Vagina (tissue), 2 donors: ENCODE data around the gene SUGCT. TPM values are rescaled to one million over a fixed set of nuclear protein-coding genes. Genes with fewer than 3 reads are reported as not detected.

Experiments
- DNase-seq, 2 donors: peaks; one replicate each; pipeline ENCODE4 v3.0.0-alpha.2; 2017; ENCODE audit errors: extremely low spot score in 2 of 2
- H3K27ac ChIP-seq: fragments of 200-600 bp; sonication (generic); one replicate; pipeline ENCODE4 v1.5.1; 2019
- H3K27me3 ChIP-seq: fragments of 200-600 bp; sonication (generic); one replicate; pipeline ENCODE4 v1.5.1; 2019
- H3K36me3 ChIP-seq, 2 donors: fragments of 200-600 bp; sonication (generic); one replicate each; pipeline ENCODE4 v1.5.1; 2017 to 2019
- H3K4me1 ChIP-seq: fragments of 200-600 bp; sonication (generic); one replicate; pipeline ENCODE4 v1.5.1; 2019
- H3K4me3 ChIP-seq, 2 donors: fragments of 200-600 bp; sonication (generic); 1 replicate in 1 of 2; 2 replicates in 1 of 2; pipeline ENCODE4 v1.5.1; 2016 to 2019
- H3K9me3 ChIP-seq: fragments of 200-600 bp; sonication (generic); one replicate; pipeline ENCODE4 v1.5.1; 2019
- POLR2A ChIP-seq, 2 donors: fragments of 450-650 bp; IDR thresholded peaks; one replicate each; pipeline ENCODE4 v1.6.1; 2017; ENCODE audit warnings: antibody characterized with exemption in 2 of 2, mild to moderate bottlenecking in 2 of 2, moderate library complexity in 2 of 2
- POLR2AphosphoS5 ChIP-seq, 2 donors: sonication (generic); formaldehyde crosslinking; IDR thresholded peaks; one replicate each; pipeline ENCODE4 v1.9.0; 2017; ENCODE audit warnings: antibody characterized with exemption in 2 of 2, mild to moderate bottlenecking in 2 of 2, low read depth in 1 of 2; ENCODE audit not compliant: insufficient read depth in 1 of 2
- intact Hi-C: fragments of 100-400 bp; cut with DNase I; formaldehyde crosslinking; loops from one replicate; pipeline ENCODE4 v1.15.1; 2023
- total RNA-seq: library from RNA; depleted of rRNA; stranded (reverse); fragments of >200 nt; gene quantifications from one replicate; pipeline ENCODE4 v1.2.3, GENCODE V29; 2016
- TF ChIP-seq, protein P1 (sequence below), 3 experiments: fragments of 450-650 bp in 2 of 3; fragments of 200-600 bp in 1 of 3; sonication (generic) in 1 of 3; IDR thresholded peaks; one replicate each; pipeline ENCODE4 v1.5.1; 2017 to 2019; ENCODE audit warnings: antibody characterized with exemption in 3 of 3, mild to moderate bottlenecking in 2 of 3, moderate library complexity in 2 of 3

The SUGCT gene
- total RNA-seq, 1 donor from 2014 or later: 2.2 TPM

DNA sequence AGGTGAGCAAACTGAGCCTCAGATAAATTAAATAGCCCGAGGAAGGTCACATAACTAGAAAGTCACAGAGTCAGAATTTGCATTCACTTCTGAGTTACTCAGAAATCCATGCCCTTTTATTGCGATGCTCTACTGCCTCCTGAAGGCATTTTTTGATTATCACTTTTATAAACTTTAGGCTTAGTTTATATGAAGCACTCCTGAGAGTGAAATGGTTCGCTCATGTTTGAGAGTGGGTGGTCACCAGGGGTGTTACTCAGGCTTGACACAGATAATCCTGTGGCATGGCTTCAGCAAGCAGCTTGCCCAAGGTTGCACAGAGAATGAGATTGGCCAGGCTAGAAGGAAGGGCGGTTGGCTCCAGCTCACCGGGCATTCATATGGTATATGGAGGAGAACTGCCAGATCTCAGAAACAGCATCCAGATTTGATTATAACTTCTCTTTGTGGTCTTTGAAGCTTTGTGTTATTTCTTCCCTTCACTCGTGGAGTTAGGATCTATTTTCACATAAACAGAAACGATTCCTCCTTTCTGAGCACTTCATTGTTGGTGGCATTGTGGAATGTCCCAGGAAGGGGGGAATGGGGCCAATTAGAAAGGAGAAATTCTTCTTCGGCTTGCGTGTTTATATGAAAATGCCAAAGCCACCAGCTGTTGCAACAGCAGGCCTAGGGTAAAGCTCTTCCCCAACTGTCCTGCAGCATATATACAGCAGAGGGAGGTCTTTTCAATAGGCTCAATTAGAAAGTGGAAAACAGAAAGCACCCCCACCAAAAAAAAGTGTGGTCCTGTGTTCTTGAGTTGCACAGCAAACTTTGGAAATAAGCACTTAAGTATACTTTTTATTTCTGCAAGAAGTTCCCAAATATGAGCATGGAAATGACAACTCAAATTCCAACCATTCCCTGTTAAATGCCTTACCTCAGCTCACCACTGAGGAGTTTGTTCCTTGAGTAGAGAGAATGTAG, 628.8 kb downstream of the SUGCT start:
- intact Hi-C loops: no loop called here
- Histone ChIP-seq H3K27ac (no peak overlapping the region), H3K27me3 (no peaks in the 10 kb centered on the region), H3K4me1 (no peaks in the 10 kb centered on the region), H3K9me3 (no peaks in the 10 kb centered on the region), H3K4me3 (no peak overlapping the region), H3K36me3 (no peaks in the 10 kb centered on the region)
- TF ChIP-seq, protein P1, sequence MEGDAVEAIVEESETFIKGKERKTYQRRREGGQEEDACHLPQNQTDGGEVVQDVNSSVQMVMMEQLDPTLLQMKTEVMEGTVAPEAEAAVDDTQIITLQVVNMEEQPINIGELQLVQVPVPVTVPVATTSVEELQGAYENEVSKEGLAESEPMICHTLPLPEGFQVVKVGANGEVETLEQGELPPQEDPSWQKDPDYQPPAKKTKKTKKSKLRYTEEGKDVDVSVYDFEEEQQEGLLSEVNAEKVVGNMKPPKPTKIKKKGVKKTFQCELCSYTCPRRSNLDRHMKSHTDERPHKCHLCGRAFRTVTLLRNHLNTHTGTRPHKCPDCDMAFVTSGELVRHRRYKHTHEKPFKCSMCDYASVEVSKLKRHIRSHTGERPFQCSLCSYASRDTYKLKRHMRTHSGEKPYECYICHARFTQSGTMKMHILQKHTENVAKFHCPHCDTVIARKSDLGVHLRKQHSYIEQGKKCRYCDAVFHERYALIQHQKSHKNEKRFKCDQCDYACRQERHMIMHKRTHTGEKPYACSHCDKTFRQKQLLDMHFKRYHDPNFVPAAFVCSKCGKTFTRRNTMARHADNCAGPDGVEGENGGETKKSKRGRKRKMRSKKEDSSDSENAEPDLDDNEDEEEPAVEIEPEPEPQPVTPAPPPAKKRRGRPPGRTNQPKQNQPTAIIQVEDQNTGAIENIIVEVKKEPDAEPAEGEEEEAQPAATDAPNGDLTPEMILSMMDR (IDR thresholded peaks at IDR 0.05): no peak
- TF ChIP-seq POLR2A (IDR thresholded peaks at IDR 0.05) (no peak), POLR2AphosphoS5 (IDR thresholded peaks at IDR 0.05; ENCODE audit: insufficient read depth in 1 of 2, low read depth in 1 of 2) (no peak)
- no peak for DNase-seq

DNA sequence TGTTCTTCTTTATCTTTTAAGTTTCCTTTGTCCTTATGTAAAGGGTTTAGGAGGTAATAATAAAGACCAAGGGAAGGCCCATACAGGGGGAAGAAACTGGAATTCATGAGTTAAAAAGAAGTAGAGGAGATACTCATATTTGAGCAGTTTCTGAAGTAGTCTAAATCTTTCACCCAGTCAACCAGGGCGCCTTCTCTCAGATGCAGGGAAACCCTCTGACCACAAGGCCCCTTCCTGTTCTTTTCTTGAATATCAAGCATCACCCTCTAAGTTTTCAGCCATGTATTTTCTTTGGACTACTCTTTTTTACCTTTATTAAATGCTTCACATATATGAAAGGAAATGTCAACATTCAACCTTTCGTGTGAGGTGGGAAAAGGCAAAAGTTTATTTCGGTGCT, 630.8 kb downstream of the SUGCT start:
- no peak overlapping the region for H3K27ac ChIP-seq
- no peaks in the 10 kb centered on the region for H3K27me3 ChIP-seq
- TF ChIP-seq POLR2AphosphoS5 (IDR thresholded peaks at IDR 0.05; ENCODE audit: insufficient read depth in 1 of 2, low read depth in 1 of 2) (no peak), POLR2A (IDR thresholded peaks at IDR 0.05) (no peak)
- TF ChIP-seq, protein P1 (IDR thresholded peaks at IDR 0.05): no peak
- H3K9me3 ChIP-seq: no peaks in the 10 kb centered on the region
- H3K36me3 ChIP-seq: no peaks in the 10 kb centered on the region
- no peak for DNase-seq
- intact Hi-C loops: no loop called here
- H3K4me1 ChIP-seq: no peaks in the 10 kb centered on the region
- no peak overlapping the region for H3K4me3 ChIP-seq

GRCh38 chr7:40772096-40772495, 637.3 kb downstream of the SUGCT start:
- no peaks in the 10 kb centered on the region for H3K36me3 ChIP-seq
- no peaks in the 10 kb centered on the region for H3K27me3 ChIP-seq
- no peak overlapping the region for H3K4me3 ChIP-seq
- no peaks in the 10 kb centered on the region for H3K4me1 ChIP-seq
- TF ChIP-seq POLR2AphosphoS5 (IDR thresholded peaks at IDR 0.05; ENCODE audit: insufficient read depth in 1 of 2, low read depth in 1 of 2) (no peak), POLR2A (IDR thresholded peaks at IDR 0.05) (no peak)
- TF ChIP-seq, protein P1 (IDR thresholded peaks at IDR 0.05): no peak
- no peaks in the 10 kb centered on the region for H3K9me3 ChIP-seq
- no peak overlapping the region for H3K27ac ChIP-seq
- intact Hi-C loops: no loop called here
- DNase-seq: no peak

- Histone ChIP-seq H3K4me3 (no peak overlapping the region), H3K4me1 (no peaks in the 10 kb centered on the region), H3K36me3 (no peaks in the 10 kb centered on the region), H3K27me3 (no peaks in the 10 kb centered on the region), H3K9me3 (no peaks in the 10 kb centered on the region), H3K27ac (no peak overlapping the region)
- TF ChIP-seq, protein P1 (IDR thresholded peaks at IDR 0.05): no peak
- no peak for TF ChIP-seq POLR2AphosphoS5 (IDR thresholded peaks at IDR 0.05; ENCODE audit: insufficient read depth in 1 of 2, low read depth in 1 of 2)
- DNase-seq: no peak
- intact Hi-C loops: no loop called here
Observed at GRCh38 chr7:40773656-40774055, 638.9 kb downstream of the SUGCT start.

- DNase-seq: no peak
- Histone ChIP-seq H3K9me3 (no peaks in the 10 kb centered on the region), H3K4me1 (peaks cover 7% of the 10 kb centered on the region), H3K27me3 (no peaks in the 10 kb centered on the region), H3K27ac (no peak overlapping the region), H3K4me3 (no peak overlapping the region), H3K36me3 (no peaks in the 10 kb centered on the region)
- TF ChIP-seq, protein P1 (IDR thresholded peaks at IDR 0.05): no peak
- TF ChIP-seq POLR2AphosphoS5 (IDR thresholded peaks at IDR 0.05; ENCODE audit: insufficient read depth in 1 of 2, low read depth in 1 of 2) (no peak), POLR2A (IDR thresholded peaks at IDR 0.05) (no peak)
- intact Hi-C loops: no loop called here
Observed at GRCh38 chr7:40775877-40776276, 641.1 kb downstream of the SUGCT start.
